GM12891 (cell line): ENCODE measurements around the gene ZDHHC21.

Source experiments
- DNase-seq: peaks from one replicate; pipeline ENCODE4 v3.0.0; 2011; ENCODE audit warnings: low spot score; ENCODE audit not compliant: insufficient read length
- FAIRE-seq: peaks from 2 replicates; lab custom pipeline; 2011; peaks lifted over from hg19 to GRCh38; lab: Jason Lieb, UNC
- PAX5 ChIP-seq: IDR thresholded peaks from 2 replicates; pipeline ENCODE4 v1.6.1; 2011; ENCODE audit warnings: low read length, moderate library complexity, mild to moderate bottlenecking; ENCODE audit not compliant: insufficient read depth, severe bottlenecking
- POLR2A ChIP-seq: IDR thresholded peaks from 2 replicates; pipeline ENCODE4 v1.6.1; 2011; ENCODE audit warnings: low read depth, low read length, control low read depth
- POLR2AphosphoS5 ChIP-seq: IDR thresholded peaks from 2 replicates; pipeline ENCODE4 v1.6.1; 2011; ENCODE audit warnings: low read depth, low read length, control low read depth
- POU2F2 ChIP-seq: IDR thresholded peaks from 2 replicates; pipeline ENCODE4 v1.6.1; 2011; ENCODE audit warnings: low read depth, mild to moderate bottlenecking, control low read depth, low read length, moderate library complexity
- SPI1 ChIP-seq: IDR thresholded peaks from 2 replicates; pipeline ENCODE4 v1.6.1; 2011; ENCODE audit warnings: low read depth, low read length, control low read depth
- TAF1 ChIP-seq: IDR thresholded peaks from 2 replicates; pipeline ENCODE4 v1.6.1; 2011; ENCODE audit warnings: low read depth, low read length, control low read depth

Gene ZDHHC21

DNA sequence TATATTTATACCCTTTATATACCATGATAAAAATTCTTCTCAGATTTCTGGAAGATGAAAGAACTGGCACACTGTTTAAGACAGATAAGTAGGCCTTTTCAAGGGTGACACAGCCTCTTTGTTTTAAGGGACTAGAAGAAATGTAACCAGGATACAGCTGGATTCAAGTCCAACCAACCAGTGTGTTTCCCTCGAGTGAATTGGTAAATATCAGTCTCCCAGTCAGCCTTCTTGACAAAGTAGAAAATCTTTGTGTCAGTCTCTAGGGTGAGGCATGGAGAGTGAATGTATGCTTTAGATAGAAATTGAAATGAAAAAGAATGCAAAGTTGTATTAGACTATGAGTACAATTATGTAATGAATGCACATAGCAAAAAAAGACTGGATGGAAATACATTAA, 119.1 kb downstream of the ZDHHC21 start:
- no peak for TF ChIP-seq TAF1
- TF ChIP-seq POLR2A: no peak
- no peak for TF ChIP-seq SPI1
- TF ChIP-seq POU2F2: no peak
- no peak for TF ChIP-seq POLR2AphosphoS5
- TF ChIP-seq PAX5: no peak
- DNase-seq (no peak), FAIRE-seq (no peak)

DNA sequence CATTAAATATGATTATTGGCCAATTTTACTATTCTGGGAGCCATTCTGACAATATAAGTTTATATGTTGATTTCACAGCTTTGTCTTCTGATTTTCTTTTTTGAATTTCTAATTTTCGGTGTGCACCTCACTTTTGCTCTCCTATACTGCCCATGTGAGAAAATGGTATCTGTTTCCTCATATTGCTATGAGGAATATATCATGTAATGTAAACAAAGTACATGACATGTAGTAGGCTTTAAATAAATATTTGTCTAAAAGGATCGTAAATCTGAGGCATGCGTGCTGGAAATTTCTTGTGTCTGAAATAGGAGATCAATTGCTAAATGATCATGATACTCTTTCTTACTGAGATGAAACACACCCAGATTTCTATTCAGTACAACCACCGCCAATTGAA, 119.9 kb downstream of the ZDHHC21 start:
- FAIRE-seq (no peak), DNase-seq (no peak)
- TF ChIP-seq TAF1 (no peak), SPI1 (no peak), PAX5 (no peak), POLR2AphosphoS5 (no peak), POLR2A (no peak), POU2F2 (no peak)

DNA sequence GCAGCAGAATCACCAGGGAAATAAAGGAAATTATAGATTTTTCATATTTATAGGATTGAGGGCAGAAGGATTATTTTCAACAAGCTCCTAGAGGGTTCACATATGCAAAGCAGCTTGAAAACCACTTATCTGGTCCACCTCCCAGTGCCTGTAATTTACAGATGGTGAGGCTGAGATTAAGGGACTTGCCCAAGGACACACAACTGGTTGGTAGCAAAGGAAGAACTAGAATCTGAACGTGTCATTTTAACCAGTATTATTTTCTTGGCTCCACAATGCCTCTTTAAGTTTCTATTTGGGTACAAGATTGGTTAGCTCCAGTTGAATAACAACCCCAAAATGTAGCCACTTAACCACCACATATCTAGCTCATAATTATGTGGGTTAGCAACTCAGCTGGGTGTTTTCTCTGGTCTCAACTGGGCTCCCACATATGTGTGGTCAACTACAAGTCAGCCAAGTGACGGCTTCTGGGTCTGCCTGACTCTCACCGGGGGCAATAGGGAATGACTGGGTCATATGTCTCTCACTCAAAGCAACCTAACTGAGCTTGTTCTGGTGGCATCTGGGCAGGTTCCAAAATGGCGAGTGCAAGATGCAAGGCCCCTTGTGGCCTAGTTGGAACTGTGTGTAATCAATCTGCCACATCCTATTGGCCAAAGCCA, 127.7 kb downstream of the ZDHHC21 start:
- DNase-seq (no peak), FAIRE-seq (no peak)
- TF ChIP-seq PAX5 (no peak), TAF1 (no peak), POLR2AphosphoS5 (no peak), POLR2A (no peak), SPI1 (no peak), POU2F2 (no peak)

DNA sequence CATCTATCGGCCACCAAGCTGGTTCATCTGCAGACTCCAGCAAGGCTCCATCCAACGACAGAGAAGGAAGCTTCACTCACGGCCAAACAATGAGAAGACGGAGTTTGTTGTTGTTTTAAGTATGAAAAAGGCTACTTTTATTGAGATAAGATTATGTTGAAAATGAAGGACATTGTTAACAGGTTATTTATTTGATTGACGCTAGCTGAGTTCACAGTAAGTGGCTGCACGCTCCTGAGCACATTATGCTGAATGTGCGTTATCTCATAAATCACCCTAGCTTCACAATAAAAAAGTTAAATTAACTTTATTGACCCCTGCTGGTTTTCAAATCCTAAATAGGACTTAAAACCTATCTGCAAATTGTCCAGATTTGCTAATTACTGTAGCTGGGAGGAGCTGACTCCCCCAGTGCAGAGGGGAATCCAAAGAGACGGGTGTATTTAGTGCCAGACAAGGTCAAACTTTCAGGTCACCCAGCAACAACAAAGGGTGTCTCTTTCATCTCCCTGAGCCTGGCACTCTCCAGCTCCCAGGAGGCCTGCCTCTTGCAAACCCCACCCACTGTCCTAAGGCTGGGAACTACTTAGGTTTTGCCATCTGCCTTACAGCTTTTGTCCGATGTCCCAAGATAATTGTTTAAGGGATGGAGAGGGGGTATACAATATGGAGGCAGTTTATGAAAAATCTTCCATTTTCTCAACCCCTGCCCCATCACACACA, 129.2 kb downstream of the ZDHHC21 start:
- FAIRE-seq (no peak), DNase-seq (no peak)
- no peak for TF ChIP-seq POU2F2
- TF ChIP-seq POLR2AphosphoS5: no peak
- TF ChIP-seq SPI1: no peak
- TF ChIP-seq POLR2A: no peak
- no peak for TF ChIP-seq TAF1
- TF ChIP-seq PAX5: no peak

DNA sequence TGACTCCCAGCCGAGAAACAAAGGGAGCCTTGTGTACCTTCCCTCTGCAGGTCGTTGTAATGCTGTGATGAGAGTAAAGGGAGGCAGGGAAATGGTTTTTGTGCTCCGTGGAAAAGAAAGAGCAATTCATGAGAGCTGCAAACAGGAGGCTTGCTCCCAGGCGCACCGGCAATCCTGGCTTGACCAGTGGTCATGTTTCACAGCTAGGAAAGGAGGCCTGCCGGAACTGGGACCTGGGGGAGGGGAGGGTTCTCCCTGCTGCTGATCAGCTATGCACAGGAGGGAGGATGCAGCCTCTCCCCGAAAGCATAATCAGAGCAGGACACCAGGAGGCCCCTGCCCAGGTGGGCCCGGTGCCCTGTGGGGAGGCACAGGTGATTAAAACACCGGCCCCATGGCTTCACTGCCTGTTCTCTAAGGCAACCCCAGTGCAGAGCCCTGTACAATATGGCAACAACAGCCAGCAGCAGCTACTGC, 131.3 kb downstream of the ZDHHC21 start:
- DNase-seq (no peak), FAIRE-seq (no peak)
- no peak for TF ChIP-seq POLR2A
- no peak for TF ChIP-seq POU2F2
- no peak for TF ChIP-seq POLR2AphosphoS5
- no peak for TF ChIP-seq SPI1
- TF ChIP-seq TAF1: no peak
- TF ChIP-seq PAX5: no peak
